Stimulated activated CD8-positive, alpha-beta memory T cell treated with anti-CD3 and anti-CD28 coated beads, Interleukin-15, amount 100 ng/mL, for 1 hour (primary cell): ENCODE results near the gene PROCA1.
"Not testable (repeated sequence)": the region's sequence is repeated elsewhere in the genome, so short reads cannot be mapped to it uniquely, and the experiment has no call there.

Experiments
- DNase-seq: peaks from one replicate; pipeline ENCODE4 v3.0.0-alpha.2; 2020; ENCODE audit warnings: low read depth

The PROCA1 gene

GRCh38 chr17:28744104-28744971 lies 32.6 kb upstream of the PROCA1 start:
- no peak for DNase-seq

GRCh38 chr17:28743243-28744103 lies 31.8 kb upstream of the PROCA1 start, which contains the start of gene TRAF4:
Gene TRAF4 (plus strand): TSS chr17:28744011. CDS start chr17:28744113, 102 bp downstream.
- DNase-seq, result no peak

- DNase-seq, result no peak
Observed at GRCh38 chr17:28741358-28742349, 30.0 kb upstream of the PROCA1 start.

GRCh38 chr17:28740406-28741357 lies 29.0 kb upstream of the PROCA1 start:
- DNase-seq, result no peak

- DNase-seq, result no peak
Observed at GRCh38 chr17:28738680-28739384, 27.1 kb upstream of the PROCA1 start.

GRCh38 chr17:28737770-28738679 lies 26.3 kb upstream of the PROCA1 start:
- no peak for DNase-seq

GRCh38 chr17:28737316-28737715 lies 25.6 kb upstream of the PROCA1 start:
- DNase-seq, result no peak

GRCh38 chr17:28735913-28736769 lies 24.5 kb upstream of the PROCA1 start:
- DNase-seq, result not testable (repeated sequence)

GRCh38 chr17:28735242-28735722 lies 23.6 kb upstream of the PROCA1 start:
- DNase-seq, result no peak

GRCh38 chr17:28734712-28735241 lies 23.1 kb upstream of the PROCA1 start:
- DNase-seq, result no peak

- no peak for DNase-seq
Observed at GRCh38 chr17:28733346-28733745, 21.7 kb upstream of the PROCA1 start.

GRCh38 chr17:28729950-28730330 lies 18.3 kb upstream of the PROCA1 start:
- no peak for DNase-seq

- DNase-seq, result peak; percentile 98
Observed at GRCh38 chr17:28728364-28729200, 16.9 kb upstream of the PROCA1 start, which contains the start of gene NEK8. Gene NEK8 (plus strand): TSS chr17:28728788. CDS start chr17:28728814, 26 bp downstream.

GRCh38 chr17:28726627-28727491 lies 15.2 kb upstream of the PROCA1 start:
- peak; percentile 84 for DNase-seq

- no peak for DNase-seq
Observed at GRCh38 chr17:28726226-28726626, 14.5 kb upstream of the PROCA1 start, which contains the start of gene TLCD1. Gene TLCD1 (minus strand): TSS chr17:28726233. CDS start chr17:28726097, 136 bp downstream.
